ENCODE results near the gene OR2S2.

Gene OR2S2

DNA sequence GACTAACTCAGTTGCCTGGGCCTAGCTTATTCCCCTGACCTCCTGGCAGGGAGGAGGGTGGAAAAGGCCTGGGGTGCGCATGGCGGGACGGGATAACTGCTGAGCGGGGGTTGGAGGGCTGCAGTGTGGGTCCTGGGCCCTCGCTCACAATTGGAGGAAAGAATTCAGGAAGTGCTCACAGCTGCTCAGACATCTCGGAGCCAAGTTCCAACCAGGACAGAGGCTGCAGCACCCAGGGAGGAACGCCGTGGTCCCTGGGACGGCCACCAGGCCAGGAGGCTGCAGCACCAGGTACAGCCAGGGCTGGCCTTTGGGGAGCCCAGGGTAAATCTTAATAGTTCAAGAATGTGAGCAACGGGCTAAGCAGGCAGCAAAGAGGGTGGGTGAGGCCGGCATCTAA, 48.7 kb downstream of the OR2S2 start, which contains the start of gene SPAAR:
TSS of gene SPAAR (plus strand) at position 217 of the 400 bp plus-strand sequence. CDS start 974 bp downstream, outside the sequence.
- no peaks in the 10 kb centered on the region for H3K27me3 ChIP-seq (ENCODE audit: control insufficient read depth, insufficient read depth, low read length)
- no peak within 1 kb of the TSS for H3K9ac ChIP-seq
- no peak within 1 kb of the TSS for H2AFZ ChIP-seq
- no peak within 1 kb of the TSS for H3K4me3 ChIP-seq (ENCODE audit: low read depth, low read length)
- H3K36me3 ChIP-seq (ENCODE audit: control insufficient read depth, insufficient read depth, low read length): no peaks in the 10 kb centered on the region
- TF ChIP-seq, protein P1, sequence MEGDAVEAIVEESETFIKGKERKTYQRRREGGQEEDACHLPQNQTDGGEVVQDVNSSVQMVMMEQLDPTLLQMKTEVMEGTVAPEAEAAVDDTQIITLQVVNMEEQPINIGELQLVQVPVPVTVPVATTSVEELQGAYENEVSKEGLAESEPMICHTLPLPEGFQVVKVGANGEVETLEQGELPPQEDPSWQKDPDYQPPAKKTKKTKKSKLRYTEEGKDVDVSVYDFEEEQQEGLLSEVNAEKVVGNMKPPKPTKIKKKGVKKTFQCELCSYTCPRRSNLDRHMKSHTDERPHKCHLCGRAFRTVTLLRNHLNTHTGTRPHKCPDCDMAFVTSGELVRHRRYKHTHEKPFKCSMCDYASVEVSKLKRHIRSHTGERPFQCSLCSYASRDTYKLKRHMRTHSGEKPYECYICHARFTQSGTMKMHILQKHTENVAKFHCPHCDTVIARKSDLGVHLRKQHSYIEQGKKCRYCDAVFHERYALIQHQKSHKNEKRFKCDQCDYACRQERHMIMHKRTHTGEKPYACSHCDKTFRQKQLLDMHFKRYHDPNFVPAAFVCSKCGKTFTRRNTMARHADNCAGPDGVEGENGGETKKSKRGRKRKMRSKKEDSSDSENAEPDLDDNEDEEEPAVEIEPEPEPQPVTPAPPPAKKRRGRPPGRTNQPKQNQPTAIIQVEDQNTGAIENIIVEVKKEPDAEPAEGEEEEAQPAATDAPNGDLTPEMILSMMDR (IDR thresholded peaks at IDR 0.05): no peak
- H3K4me2 ChIP-seq (ENCODE audit: low read length): peak within 1 kb of the TSS; percentile 14
- peaks cover 9% of the 10 kb centered on the region for H3K4me1 ChIP-seq
- H3K9me3 ChIP-seq (ENCODE audit: control insufficient read depth, low read length): no peaks in the 10 kb centered on the region
- peak within 1 kb of the TSS; percentile 76 for H3K27ac ChIP-seq
- no peaks in the 10 kb centered on the region for H3K79me2 ChIP-seq

DNA sequence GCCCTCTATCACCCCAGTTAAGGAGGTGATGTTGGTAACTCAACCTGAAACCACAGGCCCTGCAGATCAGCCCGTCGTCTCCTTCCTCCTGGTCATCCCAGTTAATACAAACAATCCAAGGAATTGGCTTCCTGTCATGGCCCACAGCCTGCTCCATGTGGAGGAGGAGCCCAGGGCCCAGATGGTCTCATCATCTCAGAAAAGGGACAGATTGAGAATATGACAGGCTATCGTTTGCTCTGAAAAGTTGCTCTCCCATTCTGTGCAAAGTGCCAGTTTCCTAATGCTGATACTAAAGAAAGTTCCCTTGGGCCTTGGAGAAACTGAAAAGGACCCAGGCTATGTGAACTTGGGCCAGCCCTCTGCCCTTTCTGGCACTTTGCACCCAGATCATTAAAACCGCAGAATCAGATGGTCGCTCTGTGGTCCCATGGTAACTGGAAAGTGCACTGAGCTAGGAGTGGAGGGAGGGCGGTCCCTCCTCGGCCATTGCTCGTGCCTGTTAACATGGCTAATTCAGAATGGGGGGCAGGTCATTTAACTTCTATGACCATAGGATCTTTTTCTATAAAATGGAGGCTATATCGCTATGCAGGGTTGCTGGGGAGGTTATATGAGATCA, 49.3 kb downstream of the OR2S2 start:
- H2AFZ ChIP-seq: no peak overlapping the region
- H3K36me3 ChIP-seq (ENCODE audit: control insufficient read depth, insufficient read depth, low read length): no peaks in the 10 kb centered on the region
- H3K4me3 ChIP-seq (ENCODE audit: low read depth, low read length): no peak overlapping the region
- peaks cover 7% of the 10 kb centered on the region for H3K4me1 ChIP-seq
- H3K27me3 ChIP-seq (ENCODE audit: control insufficient read depth, insufficient read depth, low read length): no peaks in the 10 kb centered on the region
- no peak overlapping the region for H3K9ac ChIP-seq
- no peaks in the 10 kb centered on the region for H3K79me2 ChIP-seq
- H3K9me3 ChIP-seq (ENCODE audit: control insufficient read depth, low read length): no peaks in the 10 kb centered on the region
- peak overlapping the region; percentile 76 for H3K27ac ChIP-seq
- H3K4me2 ChIP-seq (ENCODE audit: low read length): no peak overlapping the region
- TF ChIP-seq, protein P1 (IDR thresholded peaks at IDR 0.05): no peak

DNA sequence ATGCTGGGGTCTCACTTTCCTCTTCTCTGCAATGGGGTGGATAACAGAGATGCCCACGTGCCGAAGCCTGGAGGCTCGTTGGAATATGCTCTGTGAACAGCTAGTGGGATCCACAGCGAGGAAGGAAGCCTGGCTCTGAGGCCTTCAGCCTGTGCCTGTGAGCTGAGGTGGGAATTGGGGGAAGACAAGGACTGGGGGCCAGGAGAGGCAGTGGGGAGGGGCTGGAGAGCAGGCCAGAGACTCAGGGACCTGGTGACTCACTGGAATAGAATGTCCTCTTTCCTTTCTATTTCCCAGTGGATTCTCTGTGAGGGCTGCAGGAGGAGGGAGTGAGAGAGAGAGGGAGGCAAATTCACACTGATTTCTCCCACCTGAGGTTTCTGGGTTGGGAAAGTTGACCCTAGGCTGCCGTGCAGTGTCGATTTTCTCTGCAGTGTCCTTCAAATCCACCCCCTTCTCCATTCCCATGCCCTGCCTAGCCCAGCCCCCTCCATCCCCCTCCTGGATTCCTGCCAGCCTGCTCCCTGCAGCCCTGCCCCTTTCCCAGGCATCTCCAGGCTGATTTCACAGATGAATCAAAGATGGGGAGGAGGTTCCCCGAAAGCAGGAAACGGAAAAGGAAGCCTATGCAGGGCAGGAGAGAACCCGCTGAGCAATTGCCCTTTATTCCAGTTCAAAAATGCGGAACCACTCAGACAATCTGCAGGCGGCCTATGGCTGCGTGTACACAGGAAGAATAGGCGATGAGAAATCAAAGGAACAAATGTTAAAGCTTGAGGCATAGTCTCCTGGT, 50.0 kb downstream of the OR2S2 start:
- Histone ChIP-seq H3K79me2 (no peaks in the 10 kb centered on the region), H3K9me3 (ENCODE audit: control insufficient read depth, low read length) (no peaks in the 10 kb centered on the region), H3K4me1 (peaks cover 7% of the 10 kb centered on the region), H3K9ac (no peak overlapping the region), H3K27me3 (ENCODE audit: control insufficient read depth, insufficient read depth, low read length) (no peaks in the 10 kb centered on the region), H2AFZ (no peak overlapping the region), H3K36me3 (ENCODE audit: control insufficient read depth, insufficient read depth, low read length) (no peaks in the 10 kb centered on the region), H3K4me2 (ENCODE audit: low read length) (no peak overlapping the region), H3K4me3 (ENCODE audit: low read depth, low read length) (no peak overlapping the region), H3K27ac (peak overlapping the region; percentile 76)
- TF ChIP-seq, protein P1 (IDR thresholded peaks at IDR 0.05): no peak
